ENCODE measurements around the gene SGMS1.

DNA sequence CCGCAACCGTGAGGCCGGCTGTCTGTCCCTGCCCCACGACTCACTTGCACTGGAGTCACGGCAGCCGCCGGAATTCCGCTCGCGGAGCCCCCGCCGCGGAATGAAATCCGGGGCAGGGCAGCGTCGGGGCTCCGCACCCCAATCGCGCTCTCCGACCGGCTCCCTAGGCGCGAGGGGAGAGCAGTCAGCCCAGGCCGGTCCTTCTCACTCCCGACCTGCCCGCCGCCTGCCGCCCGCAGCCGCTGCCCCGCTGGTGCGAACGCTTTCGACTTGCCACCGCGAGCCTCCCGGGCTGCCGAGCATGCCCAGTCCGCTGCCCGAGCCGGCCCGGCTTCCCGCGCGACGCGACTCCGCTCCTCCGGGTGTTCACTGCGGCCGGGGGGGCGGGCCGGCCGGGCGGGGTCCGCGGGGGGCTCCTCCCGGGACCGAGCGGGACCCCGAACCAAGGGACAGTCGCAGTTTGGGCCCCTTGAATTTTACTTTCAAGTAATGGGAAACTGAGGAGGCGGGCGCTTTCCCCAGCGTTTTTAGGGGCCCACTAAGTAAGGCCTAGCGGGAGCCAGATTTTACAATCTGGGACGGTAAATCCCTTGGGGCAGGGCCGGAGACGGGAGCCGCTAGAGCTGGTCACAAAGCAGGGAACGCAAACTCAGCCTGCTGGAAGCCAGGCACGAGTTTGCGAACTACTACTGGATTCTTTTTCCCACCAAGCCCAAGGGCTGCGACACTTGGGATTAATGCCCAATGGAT is at the start of gene SGMS1:
- no peak for TF ChIP-seq CTCF (IDR thresholded peaks at IDR 0.05)
- peak; percentile 59 for TF ChIP-seq EZH2 (IDR thresholded peaks at IDR 0.05)

Data from neural progenitor cell (in vitro differentiated cells).